Fibroblast of lung (primary cell): ENCODE results near the gene FSIP1.

Source experiments
- EZH2 ChIP-seq: IDR thresholded peaks from 2 replicates; pipeline ENCODE4 v1.5.1; 2012; ENCODE audit warnings: low read length, control low read depth, mild to moderate bottlenecking; ENCODE audit errors: missing control alignments
- TF ChIP-seq, protein P1 (sequence below), 2 donors: IDR thresholded peaks in 1 of 2; conservative IDR thresholded peaks in 1 of 2; 1 replicate in 1 of 2; 2 replicates in 1 of 2; pipeline ENCODE4 v1.5.1; 2011 to 2012; ENCODE audit warnings: low read length in 2 of 2, control low read depth in 1 of 2, inconsistent platforms in 1 of 2, low read depth in 1 of 2, mild to moderate bottlenecking in 1 of 2

DNA sequence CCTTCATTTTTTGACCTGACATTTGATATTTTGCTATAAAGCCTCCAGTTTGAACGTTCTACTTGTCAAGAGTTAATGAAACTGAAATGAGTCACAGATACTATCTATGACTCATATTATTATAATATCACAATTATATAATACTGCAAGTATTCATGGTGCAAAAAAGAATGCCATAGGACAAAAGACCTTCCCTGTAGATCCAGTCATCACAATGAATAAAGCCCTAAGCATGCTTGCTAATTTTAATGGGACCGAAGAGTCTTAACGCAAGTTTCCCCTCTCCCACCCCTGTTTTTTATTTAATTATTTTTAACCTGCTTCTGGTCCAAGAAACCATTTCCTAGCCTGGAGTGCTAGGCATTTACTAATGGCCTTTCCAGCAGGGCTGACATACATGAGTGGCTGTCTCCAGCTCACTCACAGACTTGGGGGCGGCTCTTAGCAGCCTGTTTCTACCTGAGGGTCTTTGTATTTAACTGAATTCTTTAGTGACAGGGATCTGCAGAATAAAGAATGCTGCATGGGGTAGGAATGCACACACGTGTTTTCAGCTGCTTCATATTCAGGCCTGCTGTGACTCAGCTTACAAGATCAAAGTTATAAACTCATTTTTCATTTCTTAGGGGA lies 140.5 kb downstream of the FSIP1 start:
- TF ChIP-seq, protein P1, sequence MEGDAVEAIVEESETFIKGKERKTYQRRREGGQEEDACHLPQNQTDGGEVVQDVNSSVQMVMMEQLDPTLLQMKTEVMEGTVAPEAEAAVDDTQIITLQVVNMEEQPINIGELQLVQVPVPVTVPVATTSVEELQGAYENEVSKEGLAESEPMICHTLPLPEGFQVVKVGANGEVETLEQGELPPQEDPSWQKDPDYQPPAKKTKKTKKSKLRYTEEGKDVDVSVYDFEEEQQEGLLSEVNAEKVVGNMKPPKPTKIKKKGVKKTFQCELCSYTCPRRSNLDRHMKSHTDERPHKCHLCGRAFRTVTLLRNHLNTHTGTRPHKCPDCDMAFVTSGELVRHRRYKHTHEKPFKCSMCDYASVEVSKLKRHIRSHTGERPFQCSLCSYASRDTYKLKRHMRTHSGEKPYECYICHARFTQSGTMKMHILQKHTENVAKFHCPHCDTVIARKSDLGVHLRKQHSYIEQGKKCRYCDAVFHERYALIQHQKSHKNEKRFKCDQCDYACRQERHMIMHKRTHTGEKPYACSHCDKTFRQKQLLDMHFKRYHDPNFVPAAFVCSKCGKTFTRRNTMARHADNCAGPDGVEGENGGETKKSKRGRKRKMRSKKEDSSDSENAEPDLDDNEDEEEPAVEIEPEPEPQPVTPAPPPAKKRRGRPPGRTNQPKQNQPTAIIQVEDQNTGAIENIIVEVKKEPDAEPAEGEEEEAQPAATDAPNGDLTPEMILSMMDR (conservative IDR thresholded peaks at IDR 0.05 in 1 of 2, IDR thresholded peaks at IDR 0.05 in 1 of 2; ENCODE audit: low read depth in 1 of 2, low read length in 2 of 2) = no peak
- no peak for TF ChIP-seq EZH2
